ENCODE data around the gene HLF.

HLF gene

GRCh38 chr17:55264645-55265298, at the start of gene HLF:
HLF (plus strand) TSS chr17:55264960; CDS start chr17:55265485, 525 bp downstream.
- peak; percentile 71 for DNase-seq

GRCh38 chr17:55215711-55216110, 49.0 kb upstream of the HLF start:
- no peak for DNase-seq

DNA sequence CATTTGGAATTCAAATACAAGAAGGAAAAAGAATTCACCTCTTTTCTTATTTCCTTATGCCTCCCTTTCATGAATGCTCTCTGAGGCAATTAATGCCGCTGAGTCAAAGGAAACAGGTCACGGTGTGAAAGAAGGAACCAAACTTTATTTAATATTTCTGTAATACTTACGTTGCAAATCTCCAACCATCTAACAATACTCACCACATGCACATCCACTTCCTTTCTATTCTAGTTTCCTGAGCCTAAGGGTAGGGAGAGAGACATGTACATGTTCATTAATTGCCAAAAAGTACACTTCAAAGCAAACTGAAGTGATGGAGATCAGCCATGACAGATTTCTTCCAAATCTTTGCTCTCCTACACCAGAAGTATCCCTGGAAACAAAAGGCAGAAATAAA, 47.9 kb upstream of the HLF start:
- DNase-seq: peak in 1 of 2 experiments; percentile 17

- no peak for DNase-seq
These were observed 45.3 kb upstream of the HLF start for GRCh38 chr17:55219459-55219858.

- no peak for DNase-seq
These were observed 44.8 kb upstream of the HLF start for GRCh38 chr17:55219934-55220333.

DNA sequence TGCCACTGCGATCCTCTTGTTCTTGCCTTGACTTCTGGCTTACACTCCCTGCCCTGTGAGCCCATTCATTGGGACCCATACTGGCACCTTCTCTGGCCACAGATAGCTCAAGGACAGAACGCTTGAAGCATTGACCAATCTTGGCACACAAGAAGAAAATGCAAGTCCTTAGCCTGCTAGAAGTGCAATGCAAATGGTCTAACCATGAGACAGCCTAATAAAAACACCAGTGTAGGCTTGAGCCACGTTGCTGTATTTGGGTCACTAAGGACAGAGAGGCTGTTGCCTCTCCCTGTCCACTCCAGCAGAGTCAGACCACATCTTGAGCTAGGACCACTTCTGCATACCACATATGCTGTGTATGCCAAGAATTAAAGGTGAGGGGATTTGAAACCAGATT, 41.2 kb upstream of the HLF start:
- DNase-seq: no peak

DNA sequence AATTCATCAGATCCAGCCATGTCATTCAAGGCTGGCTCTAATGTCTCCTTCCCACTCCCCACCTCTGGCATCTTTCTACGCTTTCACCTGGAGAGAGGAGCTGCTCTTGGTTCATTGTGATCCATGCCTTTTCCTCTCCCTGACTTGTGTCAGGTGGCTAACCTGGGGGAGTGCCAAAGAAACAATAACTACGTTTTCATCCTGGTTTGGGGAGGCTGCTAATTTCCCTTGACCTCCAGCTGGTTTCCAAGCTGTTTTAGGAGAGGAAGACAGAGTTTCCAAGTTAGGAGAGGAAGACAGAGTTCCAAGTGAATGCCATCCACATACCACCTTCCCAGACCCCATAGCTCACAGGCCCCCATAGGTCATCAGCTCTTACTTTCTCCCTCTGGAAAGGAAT, 40.0 kb upstream of the HLF start:
- no peak for DNase-seq

- DNase-seq: no peak
These were observed 39.5 kb upstream of the HLF start for GRCh38 chr17:55225237-55225636.

DNA sequence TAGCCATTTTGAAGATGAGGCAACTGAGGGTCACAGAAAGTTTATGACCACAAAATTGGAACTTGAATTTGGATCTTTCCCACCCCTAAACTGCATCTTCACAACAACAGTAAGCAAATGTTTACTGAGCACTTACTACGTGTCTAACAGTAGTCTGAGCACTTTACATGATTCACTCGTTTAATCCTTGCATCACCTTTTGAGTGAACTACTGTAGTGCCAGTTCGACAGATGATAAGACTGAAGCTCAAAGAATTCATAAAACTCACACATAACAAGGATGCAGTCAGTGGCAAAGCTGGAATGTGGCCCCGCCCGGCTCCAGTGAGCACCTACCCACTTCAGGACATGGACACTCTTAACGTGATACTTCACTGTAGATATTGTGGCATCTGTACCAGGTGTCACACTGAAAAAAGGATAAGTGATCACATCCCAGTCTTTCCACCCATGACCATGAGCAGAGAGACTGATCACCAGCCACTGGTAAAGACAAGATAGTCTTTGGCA, 36.0 kb upstream of the HLF start:
- no peak for DNase-seq

- DNase-seq: no peak
These were observed 35.5 kb upstream of the HLF start for GRCh38 chr17:55229276-55229675.

DNA sequence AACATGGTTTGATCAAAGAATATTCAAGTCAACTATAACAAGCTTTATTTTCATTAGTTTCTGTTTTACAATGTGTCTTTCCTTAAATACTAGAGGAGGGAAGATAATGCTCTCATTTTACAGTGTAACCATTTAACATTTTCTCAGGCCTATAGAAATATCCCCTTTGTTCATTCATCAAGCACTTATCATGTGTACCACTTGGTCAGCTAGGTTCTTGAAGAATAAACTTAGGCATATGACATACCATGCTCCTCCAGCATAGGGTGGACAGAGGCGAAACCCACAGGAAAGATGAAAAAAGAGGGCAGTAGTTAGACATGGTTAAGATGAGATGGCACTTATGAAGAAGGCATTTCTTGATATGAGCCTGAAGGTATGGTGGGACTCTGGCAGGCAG, 34.0 kb upstream of the HLF start:
- DNase-seq: no peak

- DNase-seq: no peak
These were observed 30.9 kb upstream of the HLF start for GRCh38 chr17:55233840-55234239.

DNA sequence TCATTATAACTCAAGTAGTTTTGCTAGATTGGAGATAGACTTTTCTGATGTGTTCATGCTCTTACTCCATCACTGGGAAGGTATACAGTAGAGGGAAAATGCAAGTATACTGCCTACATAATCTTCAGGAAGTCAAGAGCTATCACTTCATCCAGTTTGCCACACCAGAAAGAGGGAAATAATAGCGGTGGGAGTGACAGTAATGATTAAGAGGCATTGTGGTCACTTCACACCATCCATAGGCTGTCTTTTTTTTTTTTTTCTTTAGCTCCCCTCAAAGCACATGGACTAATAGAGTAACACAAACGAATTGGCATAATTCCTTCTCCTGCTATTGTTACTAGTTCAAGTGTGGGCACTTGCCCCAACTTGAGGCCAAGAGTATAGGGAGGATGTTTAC, 28.4 kb upstream of the HLF start:
- DNase-seq: no peak

DNA sequence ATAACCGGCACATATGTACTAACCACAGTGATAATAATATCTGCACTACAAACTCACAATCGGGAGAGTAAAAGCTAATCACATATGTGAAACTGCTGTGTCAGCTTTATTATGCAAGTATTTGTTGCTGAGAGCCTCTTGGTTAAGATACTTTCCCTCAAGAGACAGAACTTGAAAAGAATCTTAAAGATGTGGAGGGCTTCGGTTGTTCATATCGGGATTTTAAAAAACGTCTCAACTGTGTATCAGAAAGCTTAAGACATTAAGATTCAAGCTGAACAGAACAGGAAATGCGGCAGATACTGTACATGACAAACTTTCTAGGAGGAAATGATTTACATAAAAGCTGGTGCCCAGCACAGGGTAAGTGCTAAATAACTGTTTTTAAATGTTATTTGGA, 27.5 kb upstream of the HLF start:
- DNase-seq: no peak

DNA sequence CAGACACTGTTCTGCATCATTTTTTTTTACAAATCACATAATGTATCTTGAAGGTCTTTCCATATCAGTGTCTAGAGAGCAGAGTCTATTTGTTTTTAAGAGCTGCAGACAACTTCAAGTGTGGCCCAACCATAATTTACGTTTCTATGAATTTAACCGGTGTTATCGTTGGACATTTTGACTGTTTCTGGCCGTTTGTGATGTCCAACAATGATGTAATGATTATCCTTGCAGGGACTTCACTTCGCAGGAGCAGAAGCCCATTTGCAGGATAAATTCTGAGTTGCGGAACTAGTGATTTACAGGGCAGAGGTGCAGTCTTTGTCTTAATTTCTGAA, 26.9 kb upstream of the HLF start:
- DNase-seq: no peak

- DNase-seq: peak; percentile 90 to 95
These were observed 26.4 kb upstream of the HLF start for GRCh38 chr17:55238179-55238930.

DNA sequence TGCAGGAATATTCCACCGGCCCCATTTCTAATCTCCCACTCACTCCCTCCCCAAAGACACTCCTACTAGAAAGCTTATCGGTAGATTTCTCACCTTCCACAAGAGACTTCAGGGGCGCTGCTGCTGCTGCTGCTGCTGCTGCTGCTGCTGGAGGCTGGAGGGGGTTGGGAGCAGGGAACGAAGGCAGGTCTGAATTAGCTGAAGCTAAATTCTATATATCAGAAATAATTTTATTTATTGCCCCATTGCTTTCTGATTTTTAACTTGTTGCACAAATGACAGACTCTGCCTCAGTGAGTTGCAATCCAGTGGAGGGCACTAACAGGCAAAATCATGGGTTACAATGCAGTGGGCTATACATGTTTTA, 25.8 kb upstream of the HLF start:
- peak; percentile 59 to 79 for DNase-seq

DNA sequence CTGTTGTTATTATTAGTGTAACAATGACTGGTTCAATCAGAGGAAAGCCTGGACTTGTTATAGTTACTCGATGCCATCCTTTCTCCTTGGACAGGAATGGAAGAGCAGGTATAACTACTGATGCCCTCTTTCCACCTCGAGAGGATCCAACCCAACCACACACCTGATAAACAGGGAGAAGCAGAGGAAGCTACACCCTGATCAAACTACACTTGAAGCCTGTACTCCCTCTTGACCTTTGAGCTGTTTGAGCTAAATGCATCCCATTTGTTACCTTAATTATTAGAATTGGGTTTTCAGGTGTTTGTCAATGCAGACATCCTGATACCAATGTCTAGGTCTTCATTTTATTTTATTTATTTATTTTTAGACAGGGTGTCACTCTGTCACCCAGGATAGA, 23.7 kb upstream of the HLF start:
- no peak for DNase-seq

DNA sequence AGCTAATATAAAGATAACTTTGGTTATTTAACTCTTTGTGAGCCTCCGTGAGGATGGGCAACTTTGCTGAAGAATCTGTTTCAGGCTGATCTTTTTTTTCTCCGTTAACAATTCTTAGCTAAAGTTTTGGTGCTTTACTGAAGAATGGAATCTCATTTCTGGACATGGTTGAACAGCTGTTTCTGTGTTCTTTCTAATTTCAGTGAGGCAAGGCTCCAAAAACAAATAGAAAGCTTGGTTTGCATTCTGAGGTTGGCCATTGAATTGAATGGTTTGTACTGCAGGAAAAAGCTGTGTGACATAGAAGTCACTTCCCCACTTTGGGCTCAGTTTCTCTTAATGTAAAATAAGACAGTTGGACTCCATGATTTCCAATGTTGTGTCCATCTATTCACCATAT, 22.3 kb upstream of the HLF start:
- DNase-seq: no peak

DNA sequence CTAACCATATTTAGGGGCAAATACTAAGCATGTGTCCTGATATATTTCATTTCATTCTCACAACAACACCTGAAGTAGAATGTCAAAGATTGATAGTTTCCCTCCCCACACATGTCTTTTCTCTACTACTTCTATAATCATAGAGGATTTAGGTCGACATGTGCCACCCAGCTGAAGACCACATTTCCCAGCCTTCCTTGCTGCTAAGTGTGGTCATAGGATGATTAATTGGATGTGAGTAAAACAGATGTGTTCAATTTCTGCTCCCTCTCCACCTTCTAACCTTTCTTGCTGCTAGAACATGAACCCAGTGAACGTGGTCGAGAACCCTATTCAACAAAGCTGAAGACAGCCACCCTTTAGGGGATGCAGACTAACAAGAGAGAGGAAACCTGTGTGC, 18.8 kb upstream of the HLF start:
- DNase-seq: no peak

DNA sequence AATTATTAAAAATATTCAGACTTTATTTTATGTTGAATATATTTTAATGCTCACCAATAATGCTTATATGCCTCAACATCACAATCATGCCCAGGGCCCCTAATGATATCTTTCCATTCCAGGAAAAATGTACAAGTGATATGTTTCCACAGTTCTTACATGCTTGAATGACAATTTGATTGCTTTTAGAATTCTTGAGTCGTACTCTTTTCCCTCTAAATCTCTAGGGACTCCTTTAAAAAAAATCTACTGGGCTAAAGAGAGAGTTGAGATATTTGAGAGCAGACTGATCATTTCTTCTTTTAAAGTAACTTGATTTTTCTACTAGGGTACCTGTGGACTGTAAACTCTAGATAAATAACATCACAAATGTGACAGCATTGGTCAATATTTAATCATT, 18.2 kb upstream of the HLF start:
- DNase-seq: no peak

- no peak for DNase-seq
These were observed 16.7 kb upstream of the HLF start for GRCh38 chr17:55248077-55248476.

DNA sequence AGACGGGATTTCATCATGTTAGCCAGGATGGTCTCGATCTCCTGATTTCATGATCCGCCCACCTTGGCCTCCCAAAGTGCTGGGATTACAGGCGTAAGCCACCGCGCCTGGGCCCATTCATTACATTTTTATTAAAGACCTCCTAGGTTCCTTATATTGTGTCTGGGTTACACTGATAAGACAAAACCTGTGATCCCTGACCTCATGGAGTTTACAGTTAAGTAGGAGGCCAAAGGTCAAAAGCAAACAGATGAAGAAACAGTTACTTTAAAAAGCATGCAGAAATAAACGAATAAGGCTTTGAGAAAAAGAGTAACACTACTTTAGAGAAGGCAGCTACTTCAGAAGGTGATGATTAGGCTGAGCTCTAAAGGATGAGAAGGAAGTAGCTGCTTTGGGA, 14.9 kb upstream of the HLF start:
- DNase-seq: no peak

- DNase-seq: no peak
These were observed 10.4 kb upstream of the HLF start for GRCh38 chr17:55254375-55254774.

DNA sequence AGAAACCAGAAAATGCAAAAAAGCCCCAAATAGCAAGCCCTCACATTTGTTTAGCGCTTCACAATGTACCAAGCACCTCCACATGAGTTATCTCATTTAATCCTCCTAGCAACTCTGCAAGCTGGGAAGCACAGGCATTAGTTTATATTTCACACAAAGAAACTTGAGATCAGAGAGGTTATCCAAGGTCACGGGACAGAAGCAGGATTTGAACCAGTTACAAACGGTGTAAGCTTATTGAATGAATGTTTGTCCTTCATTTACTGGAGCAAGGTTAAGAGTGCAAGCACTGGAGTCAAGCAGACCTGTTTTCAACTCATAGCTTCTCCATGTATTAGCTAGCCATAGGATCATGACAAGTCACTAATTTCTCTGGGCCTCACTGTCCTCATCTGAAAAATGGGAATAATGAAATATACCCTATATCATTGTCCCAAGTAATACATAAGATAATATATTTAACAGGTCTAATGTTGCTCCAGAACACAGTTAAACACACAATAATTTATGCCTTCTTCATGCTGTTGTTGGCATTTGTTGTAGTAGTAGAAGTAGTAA, 6.1 kb upstream of the HLF start:
- no peak for DNase-seq

Measured in Kasumi-1 (cell line).